Upper lobe of right lung (tissue), 1 donor: ENCODE results near the gene SNRNP200. TPM values are rescaled to one million over a fixed set of nuclear protein-coding genes. Genes with fewer than 3 reads are reported as not detected.
"Not testable (repeated sequence)": the region's sequence is repeated elsewhere in the genome, so short reads cannot be mapped to it uniquely, and the experiment has no call there.

Source experiments
- ATAC-seq: fragments of 200-7000 bp; cut with Tn5 transposase; one replicate; pipeline ENCODE4 v1.9.1; 2020; ENCODE audit warnings: mild to moderate bottlenecking, moderate library complexity
- DNase-seq: peaks from one replicate; pipeline ENCODE4 v3.0.0-alpha.2; 2020
- H3K27ac ChIP-seq: fragments of 200-600 bp; one replicate; pipeline ENCODE4 v1.8.0; 2022
- H3K27me3 ChIP-seq: fragments of 200-600 bp; one replicate; pipeline ENCODE4 v1.8.0; 2022; ENCODE audit warnings: mild to moderate bottlenecking
- H3K36me3 ChIP-seq: fragments of 200-600 bp; one replicate; pipeline ENCODE4 v1.8.0; 2022
- H3K4me1 ChIP-seq: fragments of 200-600 bp; one replicate; pipeline ENCODE4 v1.8.0; 2022
- H3K4me3 ChIP-seq: fragments of 200-600 bp; one replicate; pipeline ENCODE4 v1.8.0; 2022; ENCODE audit warnings: mild to moderate bottlenecking
- H3K9me3 ChIP-seq: fragments of 200-600 bp; one replicate; pipeline ENCODE4 v1.8.0; 2022
- intact Hi-C: fragments of 100-400 bp; cut with DNase I; formaldehyde crosslinking; loops from one replicate; pipeline ENCODE4 v1.11.0; 2022
- total RNA-seq: library from RNA; stranded (reverse); fragmentation: NEBNext Ultra II Directional; extraction: Animal tissue kit (Norgen Biotek cat#: 25700); gene quantifications from one replicate; pipeline ENCODE4 v1.2.1, GENCODE V29; 2021
- TF ChIP-seq, protein P1 (sequence below): fragments of 200-600 bp; IDR thresholded peaks from one replicate; pipeline ENCODE4 v1.8.0; 2022; ENCODE audit warnings: antibody characterized with exemption
- donor health status: DM: no; HTN: yes; CAD: no; lungs with severe emphysema.

SNRNP200 gene
- total RNA-seq, 1 donor from 2014 or later, result 91.2 TPM

DNA sequence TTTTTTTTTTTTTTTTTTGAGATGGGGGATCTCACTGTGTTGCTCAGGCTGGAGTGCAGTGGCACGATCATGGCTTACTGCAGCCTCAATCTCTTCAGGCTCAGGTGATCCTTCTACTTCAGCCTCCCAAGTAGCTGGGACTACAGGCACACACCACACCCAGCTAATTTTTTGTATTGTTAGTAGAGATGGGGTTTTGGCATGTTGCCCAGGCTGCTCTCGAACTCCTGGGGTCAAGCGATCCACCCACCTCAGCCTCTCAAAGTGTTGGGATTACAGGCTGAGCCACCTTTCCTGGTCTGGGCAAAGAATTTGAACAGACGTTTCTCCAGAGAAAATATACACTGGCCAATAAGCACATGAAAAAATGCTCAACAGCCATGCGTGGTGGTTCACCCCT, 2.9 kb upstream of the SNRNP200 start:
- Histone ChIP-seq H3K9me3 (no peaks in the 10 kb centered on the region), H3K4me1 (peaks cover 21% of the 10 kb centered on the region), H3K27ac (no peak overlapping the region), H3K4me3 (no peak overlapping the region), H3K36me3 (peaks cover 12% of the 10 kb centered on the region), H3K27me3 (no peaks in the 10 kb centered on the region)
- intact Hi-C loops, result no loop called here
- TF ChIP-seq, protein P1, sequence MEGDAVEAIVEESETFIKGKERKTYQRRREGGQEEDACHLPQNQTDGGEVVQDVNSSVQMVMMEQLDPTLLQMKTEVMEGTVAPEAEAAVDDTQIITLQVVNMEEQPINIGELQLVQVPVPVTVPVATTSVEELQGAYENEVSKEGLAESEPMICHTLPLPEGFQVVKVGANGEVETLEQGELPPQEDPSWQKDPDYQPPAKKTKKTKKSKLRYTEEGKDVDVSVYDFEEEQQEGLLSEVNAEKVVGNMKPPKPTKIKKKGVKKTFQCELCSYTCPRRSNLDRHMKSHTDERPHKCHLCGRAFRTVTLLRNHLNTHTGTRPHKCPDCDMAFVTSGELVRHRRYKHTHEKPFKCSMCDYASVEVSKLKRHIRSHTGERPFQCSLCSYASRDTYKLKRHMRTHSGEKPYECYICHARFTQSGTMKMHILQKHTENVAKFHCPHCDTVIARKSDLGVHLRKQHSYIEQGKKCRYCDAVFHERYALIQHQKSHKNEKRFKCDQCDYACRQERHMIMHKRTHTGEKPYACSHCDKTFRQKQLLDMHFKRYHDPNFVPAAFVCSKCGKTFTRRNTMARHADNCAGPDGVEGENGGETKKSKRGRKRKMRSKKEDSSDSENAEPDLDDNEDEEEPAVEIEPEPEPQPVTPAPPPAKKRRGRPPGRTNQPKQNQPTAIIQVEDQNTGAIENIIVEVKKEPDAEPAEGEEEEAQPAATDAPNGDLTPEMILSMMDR, result no peak
- DNase-seq (no peak), ATAC-seq (no peak)

DNA sequence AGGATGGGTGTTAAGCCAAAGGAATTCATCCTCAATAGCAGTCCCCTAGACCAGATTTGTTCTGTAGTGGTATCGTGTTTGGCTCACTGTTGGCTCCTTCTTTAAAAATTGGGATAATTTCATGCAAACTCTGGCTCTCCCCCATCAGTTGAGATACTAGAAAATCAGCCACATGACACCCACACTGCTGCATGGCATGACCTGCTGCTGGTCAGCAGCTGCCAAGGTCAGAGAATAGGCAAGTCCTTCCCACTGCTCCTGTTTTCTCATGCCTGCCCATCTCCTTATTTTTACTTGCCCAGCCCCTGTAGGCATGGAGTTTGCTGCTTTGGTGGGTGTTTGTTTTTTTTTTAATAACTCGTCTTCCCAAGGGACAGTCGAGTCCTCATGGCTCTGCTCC, 1.0 kb upstream of the SNRNP200 start:
- no peaks in the 10 kb centered on the region for H3K9me3 ChIP-seq
- no peaks in the 10 kb centered on the region for H3K27me3 ChIP-seq
- intact Hi-C loops, result no loop called here
- no peak for DNase-seq
- H3K4me1 ChIP-seq, result peaks cover 28% of the 10 kb centered on the region
- H3K4me3 ChIP-seq, result peak overlapping the region; percentile 69
- TF ChIP-seq, protein P1, result no peak
- peaks cover 31% of the 10 kb centered on the region for H3K36me3 ChIP-seq
- no peak for ATAC-seq
- H3K27ac ChIP-seq, result no peak overlapping the region

DNA sequence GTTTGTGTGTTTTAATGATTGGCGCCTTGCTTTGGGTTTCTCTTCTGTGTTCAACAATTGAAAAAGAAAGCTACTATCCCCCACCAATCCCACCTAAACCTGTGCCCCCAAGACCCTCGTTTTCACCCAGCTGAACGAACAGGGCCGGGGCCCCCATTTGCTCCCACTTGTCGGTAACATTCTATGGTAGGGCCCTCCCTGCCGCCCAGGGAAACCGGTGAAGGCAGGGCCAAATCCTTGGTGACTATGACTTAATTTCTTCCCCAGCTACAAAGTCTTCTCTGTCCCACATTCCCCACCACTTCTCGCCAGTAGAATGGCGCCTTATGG, 598 bp upstream of the SNRNP200 start:
- peak overlapping the region; percentile 69 for H3K4me3 ChIP-seq
- ATAC-seq, result no peak
- no peak for DNase-seq
- peaks cover 35% of the 10 kb centered on the region for H3K36me3 ChIP-seq
- intact Hi-C loops, result no loop called here
- H3K27me3 ChIP-seq, result no peaks in the 10 kb centered on the region
- H3K27ac ChIP-seq, result peak overlapping the region; percentile 67
- H3K4me1 ChIP-seq, result peaks cover 28% of the 10 kb centered on the region
- TF ChIP-seq, protein P1, result no peak
- no peaks in the 10 kb centered on the region for H3K9me3 ChIP-seq

DNA sequence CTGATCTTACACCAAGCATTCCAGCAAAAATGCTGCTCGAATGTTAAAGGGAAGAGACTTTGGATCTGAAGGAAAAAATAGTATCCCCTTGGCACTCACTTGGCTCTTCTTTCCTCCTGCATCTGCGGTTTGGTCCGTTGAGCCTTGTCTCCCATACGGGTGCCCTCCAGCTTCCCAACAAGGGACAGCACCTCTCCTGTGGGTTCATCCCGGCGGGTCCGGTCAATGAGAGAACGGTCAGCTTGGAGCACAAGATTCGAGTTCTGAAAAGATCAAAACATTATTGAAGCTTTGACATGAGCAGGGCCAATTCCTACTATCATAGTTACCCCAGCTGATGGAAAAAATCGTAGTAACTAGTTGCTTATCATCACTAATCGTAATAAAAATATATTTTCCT, 740 bp downstream of the SNRNP200 start:
- no peaks in the 10 kb centered on the region for H3K9me3 ChIP-seq
- ATAC-seq (no peak), DNase-seq (no peak)
- H3K4me3 ChIP-seq, result peak overlapping the region; percentile 69
- peak overlapping the region; percentile 67 for H3K27ac ChIP-seq
- TF ChIP-seq, protein P1, result no peak
- no peaks in the 10 kb centered on the region for H3K27me3 ChIP-seq
- H3K36me3 ChIP-seq, result peaks cover 49% of the 10 kb centered on the region
- H3K4me1 ChIP-seq, result peaks cover 28% of the 10 kb centered on the region
- intact Hi-C loops, result no loop called here

DNA sequence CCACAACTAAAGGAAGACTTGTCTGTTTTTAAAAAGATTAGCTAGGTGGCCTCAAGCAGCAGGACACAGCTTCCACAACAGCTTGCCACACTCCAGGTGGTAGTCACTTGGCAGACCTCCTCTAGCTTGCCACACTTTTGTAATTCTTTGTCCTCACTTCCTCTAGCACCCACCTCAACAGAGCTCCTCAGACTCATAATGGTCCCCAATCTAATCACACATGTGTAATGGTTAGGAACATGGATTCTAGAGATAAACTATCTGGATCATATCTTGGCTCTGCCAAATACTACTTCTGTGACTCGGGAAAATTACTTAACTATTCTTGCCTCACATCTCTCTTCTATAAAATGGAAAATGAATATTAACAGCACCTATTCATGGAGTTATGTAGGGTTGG, 3.5 kb downstream of the SNRNP200 start:
- no peak overlapping the region for H3K27ac ChIP-seq
- ATAC-seq (no peak), DNase-seq (no peak)
- H3K4me3 ChIP-seq, result no peak overlapping the region
- H3K36me3 ChIP-seq, result peaks cover 76% of the 10 kb centered on the region
- peaks cover 28% of the 10 kb centered on the region for H3K4me1 ChIP-seq
- no peaks in the 10 kb centered on the region for H3K9me3 ChIP-seq
- intact Hi-C loops, result no loop called here
- TF ChIP-seq, protein P1, result no peak
- no peaks in the 10 kb centered on the region for H3K27me3 ChIP-seq

DNA sequence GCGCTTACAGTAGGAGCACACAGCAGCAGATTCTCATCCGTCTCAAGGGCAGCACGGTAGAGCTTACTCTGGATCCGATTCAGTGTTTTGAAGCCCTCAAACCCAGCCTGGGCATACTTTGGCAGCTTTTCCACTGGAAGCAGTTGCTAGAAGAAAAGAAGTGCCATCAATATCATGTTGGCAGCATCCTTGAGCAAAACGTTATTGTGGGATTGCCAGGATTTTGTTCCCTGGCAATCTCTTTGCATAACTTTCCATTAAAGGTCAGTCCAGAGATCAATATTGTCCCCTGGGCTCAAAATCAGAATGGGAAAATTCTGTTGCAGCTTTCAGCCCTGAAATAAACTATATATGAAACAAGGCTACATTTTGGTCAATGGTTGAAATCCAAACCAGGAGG, 8.4 kb downstream of the SNRNP200 start:
- Histone ChIP-seq H3K9me3 (no peaks in the 10 kb centered on the region), H3K36me3 (peaks cover 100% of the 10 kb centered on the region), H3K4me3 (no peak overlapping the region), H3K4me1 (no peaks in the 10 kb centered on the region), H3K27ac (no peak overlapping the region), H3K27me3 (no peaks in the 10 kb centered on the region)
- TF ChIP-seq, protein P1, result no peak
- DNase-seq (no peak), ATAC-seq (no peak)
- intact Hi-C loops, result no loop called here

DNA sequence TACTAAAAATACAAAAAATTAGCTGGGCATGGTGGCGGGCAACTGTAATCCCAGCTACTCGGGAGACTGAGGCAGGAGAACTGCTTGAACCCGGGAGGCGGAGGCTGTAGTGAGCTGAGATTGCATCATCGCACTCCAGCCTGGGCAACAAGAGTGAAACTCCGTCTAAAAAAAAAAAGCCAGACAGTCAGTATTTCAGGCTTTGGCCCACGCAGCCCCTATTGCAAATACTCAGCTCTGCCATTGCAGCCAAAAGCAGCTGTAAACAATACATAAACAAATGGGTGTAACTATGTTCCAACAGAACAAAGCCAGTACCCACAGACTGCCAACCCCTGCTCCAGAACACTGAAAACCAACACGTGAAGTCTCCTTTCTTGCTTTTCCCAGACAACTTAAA, 11.1 kb downstream of the SNRNP200 start:
- DNase-seq, H3K27me3 ChIP-seq, intact Hi-C loops, ATAC-seq, H3K27ac ChIP-seq, H3K4me1 ChIP-seq, H3K4me3 ChIP-seq, H3K9me3 ChIP-seq: not testable (repeated sequence)
- H3K36me3 ChIP-seq, result peaks cover 100% of the 10 kb centered on the region
